CD14-positive monocyte (primary cell): ENCODE measurements around the gene TANC1. TPM values are rescaled to one million over a fixed set of nuclear protein-coding genes. Genes with fewer than 3 reads are reported as not detected.

Source experiments
- DNase-seq, 3 donors: peaks; one replicate each; pipeline ENCODE4 v3.0.0-alpha.2; 2011 to 2022
- H2AFZ ChIP-seq: 2 replicates; pipeline ENCODE4 v1.6.0; 2012; ENCODE audit warnings: mild to moderate bottlenecking, low read depth, low read length, inconsistent platforms; ENCODE audit not compliant: insufficient read depth, poor library complexity, severe bottlenecking
- H3K27ac ChIP-seq, 2 donors: 1 replicate in 1 of 2; 2 replicates in 1 of 2; pipeline ENCODE4 v1.5.1; 2012 to 2013; ENCODE audit warnings: low read length in 2 of 2, control low read depth in 1 of 2, inconsistent platforms in 1 of 2, low read depth in 1 of 2, mild to moderate bottlenecking in 1 of 2
- H3K27me3 ChIP-seq, 2 donors: one replicate each; pipeline versions ENCODE4 v1.6.0 to v1.6.1; 2011 to 2013; ENCODE audit warnings: low read length in 2 of 2; ENCODE audit not compliant: control insufficient read depth in 2 of 2, insufficient read depth in 2 of 2
- H3K36me3 ChIP-seq, 2 donors: replicated peaks in 1 of 2; 1 replicate in 1 of 2; 2 replicates in 1 of 2; pipeline versions ENCODE4 v1.5.1 to v1.6.1; 2012 to 2013; ENCODE audit warnings: low read length in 2 of 2, control low read depth in 1 of 2, inconsistent platforms in 1 of 2, mild to moderate bottlenecking in 1 of 2; ENCODE audit not compliant: insufficient read depth in 2 of 2, control insufficient read depth in 1 of 2
- H3K4me1 ChIP-seq, 2 donors: 1 replicate in 1 of 2; 2 replicates in 1 of 2; pipeline versions ENCODE4 v1.5.1 to v1.6.1; 2012 to 2013; ENCODE audit warnings: low read length in 2 of 2, control low read depth in 1 of 2, inconsistent platforms in 1 of 2, mild to moderate bottlenecking in 1 of 2, moderate library complexity in 1 of 2; ENCODE audit not compliant: insufficient read depth in 2 of 2, control insufficient read depth in 1 of 2
- H3K4me2 ChIP-seq: replicated peaks from 2 replicates; pipeline ENCODE3; 2012; ENCODE audit warnings: low read length, moderate library complexity, mild to moderate bottlenecking; ENCODE audit not compliant: poor library complexity, severe bottlenecking; ENCODE audit errors: extremely low read depth
- H3K4me3 ChIP-seq, 3 experiments: fragments of 200-600 bp in 1 of 3; sonication (generic) in 1 of 3; replicated peaks in 1 of 3; 1 replicate in 2 of 3; 2 replicates in 1 of 3; pipeline ENCODE4 v1.5.1; 2011 to 2013; ENCODE audit warnings: low read length in 3 of 3, mild to moderate bottlenecking in 3 of 3, control low read depth in 2 of 3, low read depth in 2 of 3, inconsistent platforms in 1 of 3, moderate library complexity in 1 of 3
- H3K79me2 ChIP-seq: 2 replicates; pipeline ENCODE4 v1.6.0; 2012; ENCODE audit warnings: mild to moderate bottlenecking, control low read depth, inconsistent platforms, low read length, moderate library complexity; ENCODE audit not compliant: insufficient read depth
- H3K9ac ChIP-seq: 2 replicates; pipeline ENCODE4 v1.6.0; 2017; ENCODE audit warnings: low read length, mild to moderate bottlenecking; ENCODE audit not compliant: insufficient read depth, poor library complexity, severe bottlenecking
- H3K9me3 ChIP-seq, 2 donors: replicated peaks in 1 of 2; 1 replicate in 1 of 2; 2 replicates in 1 of 2; pipeline versions ENCODE4 v1.5.1 to v1.6.1; 2012 to 2013; ENCODE audit warnings: low read length in 2 of 2, control low read depth in 1 of 2; ENCODE audit not compliant: control insufficient read depth in 1 of 2, insufficient read depth in 1 of 2
- H4K20me1 ChIP-seq: 2 replicates; pipeline ENCODE4 v1.6.0; 2012; ENCODE audit warnings: mild to moderate bottlenecking, low read length, control low read depth, moderate library complexity; ENCODE audit not compliant: insufficient read depth
- H3K27ac Mint-ChIP-seq, 7 donors: one replicate each; pipeline ENCODE4 v1.8.0; 2020; ENCODE audit warnings: mild to moderate bottlenecking in 7 of 7, mixed read lengths in 7 of 7, moderate library complexity in 6 of 7, inconsistent platforms in 2 of 7
- H3K27me3 Mint-ChIP-seq, 3 donors: one replicate each; pipeline ENCODE4 v1.8.0; 2021 to 2022; ENCODE audit warnings: low read depth in 3 of 3, mild to moderate bottlenecking in 3 of 3, mixed read lengths in 3 of 3, moderate library complexity in 3 of 3, inconsistent platforms in 1 of 3
- H3K36me3 Mint-ChIP-seq, 2 donors: one replicate each; pipeline ENCODE4 v1.8.0; 2020; ENCODE audit warnings: mixed read lengths in 2 of 2, inconsistent platforms in 1 of 2, mild to moderate bottlenecking in 1 of 2
- H3K4me1 Mint-ChIP-seq: one replicate; pipeline ENCODE4 v1.8.0; 2020; ENCODE audit warnings: mild to moderate bottlenecking, mixed read lengths
- H3K4me3 Mint-ChIP-seq, 2 donors: one replicate each; pipeline ENCODE4 v1.8.0; 2020; ENCODE audit warnings: mild to moderate bottlenecking in 2 of 2, mixed read lengths in 2 of 2, moderate library complexity in 1 of 2
- H3K9me3 Mint-ChIP-seq, 7 donors: one replicate each; pipeline ENCODE4 v1.8.0; 2020 to 2022; ENCODE audit warnings: mixed read lengths in 7 of 7, mild to moderate bottlenecking in 6 of 7, moderate library complexity in 6 of 7, inconsistent platforms in 2 of 7
- CTCF ChIP-seq: fragments of 200-600 bp; IDR thresholded peaks from one replicate; pipeline ENCODE4 v1.8.0; 2022; ENCODE audit warnings: antibody characterized with exemption, mild to moderate bottlenecking
- WGBS: methylation state at CpG from one replicate; pipeline ENCODE4 v1.1.5; 2013; ENCODE audit warnings: missing lambda C conversion rate; ENCODE audit not compliant: insufficient coverage; 5-methylcytosine and 5-hydroxymethylcytosine counted together
- intact Hi-C, 2 donors: fragments of 100-400 bp; cut with micrococcal nuclease; formaldehyde crosslinking; loops; one replicate each; pipeline versions ENCODE4 v1.15.0 to v1.15.1; 2023
- polyA plus RNA-seq, 3 donors: library from polyadenylated mRNA; depleted of rRNA in 1 of 3; unstranded in 2 of 3; stranded (reverse) in 1 of 3; fragments of 300-500 nt in 2 of 3; fragments of >200 nt in 1 of 3; fragmentation: Illumina TruSeq in 2 of 3; gene quantifications; 1 replicate in 2 of 3; 2 replicates in 1 of 3; pipeline ENCODE4 v1.2.3, GENCODE V29; 2012 to 2021

TANC1 gene
- polyA plus RNA-seq, 3 donors: 0.04 TPM; not detected in 2

GRCh38 chr2:159065313-159065712, 96.9 kb downstream of the TANC1 start:
- Histone ChIP-seq H3K4me2 (no peak overlapping the region), H3K27me3 (no peaks in the 10 kb centered on the region), H3K36me3 (no peaks in the 10 kb centered on the region), H4K20me1 (no peaks in the 10 kb centered on the region), H2AFZ (peak overlapping the region; percentile 37), H3K9ac (no peak overlapping the region), H3K4me3 (no peak overlapping the region), H3K4me1 (no peaks in the 10 kb centered on the region), H3K27ac (no peak overlapping the region), H3K9me3 (no peaks in the 10 kb centered on the region), H3K79me2 (no peaks in the 10 kb centered on the region)
- no peaks in the 10 kb centered on the region for H3K4me1 Mint-ChIP-seq
- no CpG with 5 or more reads among the region's 1 CpG for WGBS
- intact Hi-C loops: no loop called here
- H3K27ac Mint-ChIP-seq: no peak overlapping the region
- no peak overlapping the region for H3K4me3 Mint-ChIP-seq
- H3K36me3 Mint-ChIP-seq: no peaks in the 10 kb centered on the region
- DNase-seq: no peak
- TF ChIP-seq CTCF: no peak
- H3K9me3 Mint-ChIP-seq: peaks cover 0 to 1% (median 0%) of the 10 kb centered on the region in 7 donors
- no peaks in the 10 kb centered on the region for H3K27me3 Mint-ChIP-seq

- Mint-ChIP-seq H3K9me3 (peaks cover 0 to 1% (median 0%) of the 10 kb centered on the region in 7 donors), H3K4me1 (no peaks in the 10 kb centered on the region), H3K4me3 (no peak overlapping the region), H3K27me3 (no peaks in the 10 kb centered on the region), H3K27ac (no peak overlapping the region), H3K36me3 (no peaks in the 10 kb centered on the region)
- Histone ChIP-seq H3K9ac (no peak overlapping the region), H3K9me3 (no peaks in the 10 kb centered on the region), H2AFZ (no peak overlapping the region), H3K79me2 (no peaks in the 10 kb centered on the region), H3K27ac (no peak overlapping the region), H3K4me3 (no peak overlapping the region), H4K20me1 (no peaks in the 10 kb centered on the region), H3K27me3 (no peaks in the 10 kb centered on the region), H3K4me2 (no peak overlapping the region), H3K36me3 (no peaks in the 10 kb centered on the region), H3K4me1 (no peaks in the 10 kb centered on the region)
- WGBS: 97% methylated on average over 3 of the region's 4 CpGs
- intact Hi-C loops: no loop called here
- no peak for DNase-seq
- no peak for TF ChIP-seq CTCF
These were observed 97.5 kb downstream of the TANC1 start for GRCh38 chr2:159065891-159066290.
